G401 (cell line): ENCODE measurements around the gene FAM151A. TPM values are rescaled to one million over a fixed set of nuclear protein-coding genes. Genes with fewer than 3 reads are reported as not detected.

Source experiments
- DNase-seq: peaks from one replicate; pipeline ENCODE4 v3.0.0-alpha.2; 2015; ENCODE audit warnings: low spot score
- in situ Hi-C: cut with HindIII; loops from 2 replicates; pipeline ENCODE4 v1.10.0; 2016; ENCODE audit warnings: low sequenced_read_pairs, mixed read lengths
- total RNA-seq: library from RNA; depleted of rRNA; stranded (reverse); fragments of >200 nt; shearing (Covaris generic); gene quantifications from 2 replicates; pipeline ENCODE4 v1.2.3, GENCODE V29; 2014

The FAM151A gene
- total RNA-seq, 1 experiment from 2014 or later: 0.75 TPM

DNA sequence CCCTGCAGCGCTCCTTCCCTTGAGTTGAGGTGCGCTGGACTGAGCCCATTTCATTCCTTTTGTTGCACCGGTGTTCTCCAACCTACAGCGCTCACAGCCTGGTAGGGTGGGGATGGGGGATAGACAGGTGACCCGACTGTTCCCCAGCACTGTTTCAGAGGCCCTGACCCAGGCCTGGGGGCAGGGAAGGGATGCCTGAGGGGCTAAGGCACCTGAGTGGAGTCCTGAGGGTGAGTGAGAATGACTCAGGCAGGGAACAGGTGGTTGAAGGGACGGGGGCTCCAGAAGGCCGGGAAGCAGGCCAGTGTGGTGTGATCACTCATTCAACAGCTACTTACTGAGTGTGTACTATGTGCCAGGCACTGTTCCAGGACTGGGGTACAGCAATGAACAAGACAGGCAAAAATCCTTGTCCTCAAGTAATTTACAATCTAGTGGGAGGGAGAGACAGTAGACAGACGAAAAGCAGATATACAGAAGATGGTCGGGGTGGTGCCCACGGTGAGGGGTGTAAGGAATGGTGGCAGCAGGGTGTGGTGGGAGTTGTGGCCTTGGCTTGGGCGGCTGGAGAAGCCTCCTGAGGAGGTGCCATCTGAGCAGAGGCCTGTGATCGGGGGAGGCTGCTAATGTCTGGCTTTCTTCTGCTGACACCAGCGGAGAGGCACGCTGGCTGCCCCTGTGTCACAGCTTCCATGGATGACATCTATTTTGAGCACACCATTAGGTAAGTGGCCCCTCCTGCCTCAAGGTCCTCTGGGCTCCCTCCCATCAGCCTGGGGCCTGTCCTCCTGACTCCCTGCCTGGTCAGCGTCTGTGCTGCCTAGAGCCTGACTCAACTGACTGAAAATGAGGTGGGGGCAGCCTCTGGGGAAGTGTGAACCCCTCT, 37.9 kb downstream of the FAM151A start:
- in situ Hi-C loops: no loop called here
- no peak for DNase-seq

GRCh38 chr1:54584575-54584974, 38.8 kb downstream of the FAM151A start:
- in situ Hi-C loops: no loop called here
- no peak for DNase-seq

- DNase-seq: no peak
- in situ Hi-C loops: no loop called here
Measured at GRCh38 chr1:54583871-54584270, 39.5 kb downstream of the FAM151A start.

DNA sequence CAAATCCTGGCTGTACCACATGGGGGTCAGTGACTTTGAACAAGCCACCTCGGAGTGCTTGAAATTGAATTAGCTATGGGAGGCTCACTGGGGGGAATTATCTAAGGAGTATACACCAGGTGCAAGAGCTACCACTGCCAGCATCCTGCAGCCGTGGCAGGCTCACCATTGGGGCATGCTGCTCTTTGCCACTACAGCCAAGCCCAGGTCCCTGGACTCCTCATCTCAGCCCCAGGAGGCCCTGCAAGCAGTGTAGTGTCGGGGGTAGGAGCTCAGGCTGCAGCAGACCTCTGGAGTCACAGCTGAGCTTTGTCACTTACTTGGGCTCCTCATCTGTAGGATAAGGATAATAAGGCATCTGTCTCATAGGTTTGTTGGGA, 40.0 kb downstream of the FAM151A start:
- in situ Hi-C loops: no loop called here
- no peak for DNase-seq

DNA sequence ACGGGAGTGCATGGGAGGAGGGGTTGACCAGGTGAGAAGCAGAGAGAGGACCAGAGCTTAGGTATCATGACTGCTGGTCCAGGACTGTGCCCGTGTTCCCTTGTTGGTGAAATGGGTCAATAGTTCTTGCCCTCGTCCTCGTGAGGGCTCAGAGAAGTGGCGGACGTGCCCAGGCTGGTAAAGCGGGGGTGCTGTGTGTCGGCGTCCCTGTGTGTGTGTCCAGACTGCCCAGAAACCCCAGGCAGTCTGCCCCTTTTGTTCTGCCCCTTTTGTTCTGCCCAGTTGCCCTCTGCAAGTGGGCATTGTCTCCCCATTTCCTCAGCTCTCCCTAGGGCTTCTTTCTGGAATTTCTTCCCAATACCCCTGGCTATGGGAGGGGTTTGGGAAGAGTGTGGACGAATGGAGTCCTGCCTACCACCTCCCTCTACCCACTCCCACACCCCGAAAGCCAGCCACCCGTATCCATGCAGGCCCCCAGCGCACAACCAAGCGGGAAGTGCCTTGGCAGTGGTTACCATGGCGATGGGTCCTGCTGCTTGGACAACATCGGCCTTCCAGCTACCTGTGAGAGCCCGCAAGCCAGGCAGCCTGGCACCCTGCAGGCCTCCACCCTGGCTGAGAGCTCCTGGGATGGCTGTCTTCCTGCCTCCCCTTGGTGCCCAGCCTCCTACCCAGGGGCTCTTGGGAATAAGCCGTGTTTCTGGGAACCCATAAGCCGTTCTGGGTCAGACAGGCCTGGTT, 40.6 kb downstream of the FAM151A start:
- no peak for DNase-seq
- in situ Hi-C loops: no loop called here

GRCh38 chr1:54581621-54582035, 41.7 kb downstream of the FAM151A start:
- DNase-seq: peak; percentile 88
- in situ Hi-C loops: no loop called here

GRCh38 chr1:54580856-54581550, 42.3 kb downstream of the FAM151A start:
- DNase-seq: no peak
- in situ Hi-C loops: no loop called here

GRCh38 chr1:54579337-54579781, 44.0 kb downstream of the FAM151A start:
- in situ Hi-C loops: no loop called here
- no peak for DNase-seq

GRCh38 chr1:54577612-54578011, 45.7 kb downstream of the FAM151A start:
- in situ Hi-C loops: no loop called here
- peak; percentile 53 for DNase-seq

DNA sequence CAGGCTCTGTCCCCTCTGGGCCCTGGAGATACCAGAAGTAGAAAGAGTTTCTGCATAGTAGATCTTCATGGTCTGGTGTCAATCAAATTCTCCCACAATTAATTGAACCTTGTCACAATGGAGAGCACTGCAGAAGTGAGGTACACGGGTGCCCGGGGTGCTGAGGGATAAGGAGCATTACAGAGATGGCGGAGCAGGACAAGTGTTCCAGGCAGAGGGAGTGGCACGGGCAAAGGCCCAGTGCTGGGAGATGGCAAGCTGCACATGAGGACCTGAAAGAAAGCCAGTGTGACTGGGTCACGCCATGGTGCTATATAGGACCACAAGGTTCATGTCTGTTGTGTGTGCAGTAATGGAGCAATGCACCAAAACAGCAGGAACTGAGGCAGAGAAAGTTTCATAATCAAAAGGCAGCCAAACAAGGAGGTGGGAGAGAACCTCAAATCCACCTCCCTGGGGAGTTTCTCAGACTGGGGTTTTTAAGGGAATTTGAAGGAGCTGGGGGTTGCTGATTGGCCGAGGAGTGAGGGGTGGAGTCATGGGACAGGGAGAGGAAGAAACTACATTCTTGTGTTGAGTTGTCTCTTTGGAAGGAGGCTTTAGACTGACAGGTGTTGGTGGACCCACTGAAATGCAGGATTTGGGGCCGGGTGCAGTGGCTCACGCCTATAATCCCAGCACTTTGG, 47.6 kb downstream of the FAM151A start:
- DNase-seq: no peak
- in situ Hi-C loops: no loop called here

- in situ Hi-C loops: no loop called here
- DNase-seq: no peak
Measured at GRCh38 chr1:54575161-54575560, 48.2 kb downstream of the FAM151A start.

DNA sequence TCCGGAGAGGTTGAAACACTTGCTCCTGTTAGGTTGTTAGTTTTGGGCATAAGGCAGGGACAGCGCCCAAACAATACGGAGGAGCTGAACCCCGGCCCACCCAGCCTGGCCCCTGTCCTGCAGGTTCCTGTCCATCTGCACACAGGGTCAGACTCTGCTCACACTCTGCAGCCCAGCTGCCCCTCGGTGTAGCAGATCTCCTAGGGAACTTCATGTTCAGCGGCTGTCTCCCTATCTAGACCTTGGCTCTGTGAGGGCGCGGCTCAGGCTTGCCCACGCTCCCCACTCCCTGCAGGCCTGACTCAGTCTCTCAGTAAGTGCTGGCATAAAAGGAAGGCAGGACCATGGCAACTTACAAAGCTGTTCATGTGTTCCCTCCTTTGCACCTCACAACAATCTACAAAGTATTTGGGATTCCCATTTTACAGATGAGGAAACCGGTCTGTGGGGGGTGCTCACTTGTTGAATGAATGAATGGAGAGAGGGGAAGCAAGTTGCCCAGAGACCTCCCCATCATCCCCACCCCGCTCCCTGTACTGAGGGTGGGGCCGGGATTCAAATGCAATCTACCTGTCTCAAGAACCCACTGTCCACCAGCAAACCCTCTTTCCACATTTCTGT, 49.1 kb downstream of the FAM151A start:
- in situ Hi-C loops: no loop called here
- no peak for DNase-seq

DNA sequence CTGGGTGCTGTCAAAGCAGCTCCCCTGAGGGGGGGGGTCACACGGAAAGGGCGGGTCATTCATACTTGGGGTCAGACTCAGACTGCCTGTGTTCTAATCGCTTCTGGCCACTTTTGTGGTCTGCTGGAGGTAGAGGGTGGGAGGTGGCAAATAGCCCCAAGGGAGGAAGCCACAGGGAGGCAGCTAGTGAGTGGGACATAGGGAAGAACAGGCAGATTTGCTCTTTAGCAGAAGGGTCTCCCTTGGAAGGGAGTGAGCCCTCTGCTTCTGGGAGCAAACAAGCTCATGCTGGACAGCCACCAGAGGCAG, 50.8 kb downstream of the FAM151A start:
- in situ Hi-C loops: no loop called here
- DNase-seq: no peak

- in situ Hi-C loops: no loop called here
Measured at GRCh38 chr1:54571803-54572541, 51.4 kb downstream of the FAM151A start.

DNA sequence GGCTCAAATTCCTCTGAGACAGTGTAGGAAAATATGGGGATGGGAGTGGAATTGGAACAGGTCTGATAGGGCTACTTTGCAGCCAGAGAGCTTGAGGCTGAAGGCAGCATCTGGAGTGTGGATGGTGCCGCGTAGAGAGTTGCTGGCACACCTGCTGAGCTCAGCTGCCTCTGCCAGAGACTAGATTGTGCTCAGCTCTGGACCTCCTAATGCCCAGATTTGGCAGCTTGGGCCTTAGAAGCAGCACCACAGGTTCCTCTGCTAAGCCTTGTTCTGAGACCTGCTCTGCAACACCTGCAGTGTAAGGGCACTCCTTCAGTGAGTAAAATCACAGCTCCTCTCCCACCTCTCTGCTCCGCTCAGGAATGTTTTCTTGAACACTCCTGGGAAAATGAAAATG, 52.0 kb downstream of the FAM151A start:
- DNase-seq: no peak
- in situ Hi-C loops: no loop called here

More at GRCh38 chr1:54571803-54572541, 51.4 kb downstream of the FAM151A start:
- DNase-seq: peak; percentile 30

DNA sequence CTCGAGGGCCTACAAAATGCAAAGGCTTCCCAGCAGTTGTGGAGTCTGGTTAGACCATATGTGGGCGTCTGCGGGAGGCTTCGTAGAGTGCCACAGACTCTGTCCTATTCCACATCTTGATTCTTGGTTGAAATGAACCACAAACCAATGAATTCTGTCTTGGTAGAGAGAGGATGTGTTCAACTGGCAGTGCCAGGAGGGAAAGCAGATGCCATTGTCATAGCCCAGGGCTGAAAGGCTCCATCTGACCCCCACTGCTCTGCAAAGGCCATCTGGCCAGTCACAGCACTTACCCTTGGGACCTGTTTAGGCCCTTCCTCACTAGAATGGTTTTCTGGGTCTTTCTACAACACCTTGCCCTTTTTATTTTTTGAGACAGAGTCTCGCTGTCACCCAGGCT, 53.2 kb downstream of the FAM151A start:
- in situ Hi-C loops: no loop called here

DNA sequence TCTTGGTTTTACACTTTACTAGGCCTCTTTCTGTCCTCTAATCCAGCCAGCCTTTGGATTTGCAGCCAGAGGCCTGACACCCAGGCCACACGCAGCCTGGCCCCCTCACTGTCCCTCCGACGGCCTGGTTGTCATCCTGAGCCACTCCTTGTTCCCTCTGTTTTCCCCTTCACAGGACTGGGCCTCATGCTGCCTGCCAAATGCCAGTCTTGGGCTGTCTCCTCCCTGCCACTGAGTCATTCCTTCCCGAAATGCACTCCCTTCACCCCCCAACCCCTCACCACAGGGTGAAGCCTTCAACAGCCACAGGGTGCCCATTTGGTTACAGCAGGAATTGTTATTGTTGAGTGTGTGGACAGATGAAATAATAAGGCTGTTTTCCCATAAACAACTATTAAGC, 54.0 kb downstream of the FAM151A start:
- in situ Hi-C loops: no loop called here
- DNase-seq: no peak

More for the DNA sequence above, 53.2 kb downstream of the FAM151A start:
- DNase-seq: no peak

DNA sequence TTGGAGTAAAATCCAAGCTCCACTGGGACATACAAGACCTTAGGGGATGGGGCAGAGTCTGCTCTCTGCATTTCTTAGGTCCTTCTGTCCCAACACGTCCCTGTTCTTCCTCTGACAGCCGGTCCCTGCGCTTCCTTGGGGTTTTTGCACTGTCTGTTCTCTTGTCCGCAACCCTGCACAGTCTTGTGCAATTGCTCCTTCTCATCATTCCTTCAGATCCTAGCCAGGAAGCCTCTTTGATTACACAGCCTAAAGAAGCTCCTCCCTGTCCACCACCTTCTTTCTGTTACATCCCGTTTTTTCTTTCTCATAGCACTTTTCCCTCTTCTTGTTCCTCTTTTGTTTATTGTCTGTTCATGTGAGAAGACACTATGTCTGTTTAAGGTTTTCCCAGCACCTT, 55.4 kb downstream of the FAM151A start:
- in situ Hi-C loops: no loop called here
- no peak for DNase-seq
